MM.1S (cell line): ENCODE measurements around the gene TMEM17.

ENCODE experiments used
- DNase-seq: peaks from one replicate; pipeline ENCODE4 v3.0.0-alpha.2; 2015
- H2AFZ ChIP-seq: fragments of 300-600 bp; sonication (generic); 2 replicates; pipeline ENCODE4 v1.6.0; 2016; ENCODE audit warnings: antibody characterized with exemption, low read length
- H3F3A ChIP-seq: fragments of 300-600 bp; sonication (generic); 2 replicates; pipeline ENCODE4 v1.6.1; 2016; ENCODE audit warnings: mild to moderate bottlenecking, antibody characterized with exemption, low read length, moderate library complexity, mixed read lengths; ENCODE audit not compliant: insufficient read depth
- H3K27ac ChIP-seq: fragments of 300-600 bp; sonication (generic); 2 replicates; pipeline ENCODE4 v1.5.1; 2016; ENCODE audit warnings: mild to moderate bottlenecking, low read length
- H3K27me3 ChIP-seq: fragments of 300-600 bp; sonication (generic); replicated peaks from 2 replicates; pipeline ENCODE4 v1.6.0; 2016; ENCODE audit warnings: low read length; ENCODE audit not compliant: insufficient read depth
- H3K36me3 ChIP-seq: fragments of 300-600 bp; sonication (generic); replicated peaks from 2 replicates; pipeline ENCODE4 v1.6.1; 2016; ENCODE audit warnings: mild to moderate bottlenecking, low read length, mixed read lengths; ENCODE audit not compliant: insufficient read depth
- H3K4me1 ChIP-seq: fragments of 300-600 bp; sonication (generic); 2 replicates; pipeline ENCODE4 v1.6.1; 2016; ENCODE audit warnings: low read length, mixed read lengths
- H3K4me2 ChIP-seq: fragments of 300-600 bp; sonication (generic); 2 replicates; pipeline ENCODE4 v1.6.0; 2016; ENCODE audit warnings: low read depth, low read length
- H3K4me3 ChIP-seq: fragments of 300-600 bp; sonication (generic); 2 replicates; pipeline ENCODE4 v1.5.1; 2016; ENCODE audit warnings: low read length, mixed read lengths
- H3K79me2 ChIP-seq: fragments of 300-600 bp; sonication (generic); 2 replicates; pipeline ENCODE4 v1.6.1; 2016; ENCODE audit warnings: mixed run types, low read length, mixed read lengths
- H3K9ac ChIP-seq: fragments of 300-600 bp; sonication (generic); 2 replicates; pipeline ENCODE4 v1.6.1; 2016; ENCODE audit warnings: low read length, mixed read lengths
- H3K9me2 ChIP-seq: fragments of 300-600 bp; sonication (generic); replicated peaks from 2 replicates; pipeline ENCODE4 v1.6.1; 2016; ENCODE audit warnings: mild to moderate bottlenecking, low read length, mixed read lengths; ENCODE audit not compliant: insufficient read depth
- H3K9me3 ChIP-seq: fragments of 300-600 bp; sonication (generic); replicated peaks from 2 replicates; pipeline ENCODE4 v1.6.1; 2016; ENCODE audit warnings: mild to moderate bottlenecking, low read length, mixed read lengths; ENCODE audit not compliant: insufficient read depth
- H4K20me1 ChIP-seq: fragments of 300-600 bp; sonication (generic); 2 replicates; pipeline ENCODE4 v1.6.1; 2016; ENCODE audit warnings: mild to moderate bottlenecking, low read length, moderate library complexity, mixed read lengths; ENCODE audit not compliant: insufficient read depth
- CTCF ChIP-seq: fragments of 300-600 bp; sonication (generic); IDR thresholded peaks from 2 replicates; pipeline ENCODE4 v1.5.1; 2016; ENCODE audit warnings: antibody characterized with exemption, low read length, mixed read lengths
- EZH2 ChIP-seq: fragments of 300-600 bp; sonication (generic); optimal IDR thresholded peaks from 2 replicates; pipeline ENCODE3; 2017; ENCODE audit warnings: low read depth, mild to moderate bottlenecking, antibody characterized with exemption, low read length, mixed read lengths
- EZH2phosphoT487 ChIP-seq: fragments of 300-600 bp; sonication (generic); IDR thresholded peaks from 2 replicates; pipeline ENCODE4 v1.6.1; 2018; ENCODE audit warnings: antibody characterized with exemption, low read length

Gene TMEM17

DNA sequence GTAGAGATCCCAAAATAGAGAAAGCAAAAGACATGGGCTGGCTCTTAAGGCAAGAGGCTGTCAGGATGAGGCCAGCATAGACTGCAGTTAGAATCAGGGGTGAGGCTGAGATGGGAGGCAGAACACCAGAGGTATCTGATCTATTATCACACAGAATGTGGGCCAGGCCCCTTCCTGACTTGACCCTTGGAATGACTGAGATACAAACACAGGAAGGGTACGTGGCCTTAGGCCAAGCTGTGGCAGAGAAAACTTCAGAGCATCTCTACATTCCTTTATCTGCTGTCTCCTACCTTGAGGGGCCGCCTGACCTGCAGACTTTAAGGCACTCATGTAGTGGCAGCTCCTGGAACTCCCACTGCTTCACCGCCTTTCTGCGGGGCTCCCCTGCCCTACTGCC lies 28.4 kb downstream of the TMEM17 start:
- Histone ChIP-seq H3K9ac (no peak overlapping the region), H3K9me2 (no peaks in the 10 kb centered on the region), H3K79me2 (no peaks in the 10 kb centered on the region), H3K27me3 (no peaks in the 10 kb centered on the region), H3K36me3 (no peaks in the 10 kb centered on the region), H3K4me3 (no peak overlapping the region), H3K27ac (no peak overlapping the region), H4K20me1 (no peaks in the 10 kb centered on the region), H3K4me2 (no peak overlapping the region), H3K4me1 (no peaks in the 10 kb centered on the region), H3K9me3 (no peaks in the 10 kb centered on the region), H3F3A (no peaks in the 10 kb centered on the region), H2AFZ (no peak overlapping the region)
- TF ChIP-seq CTCF, result no peak
- TF ChIP-seq EZH2, result no peak
- TF ChIP-seq EZH2phosphoT487, result no peak
- no peak for DNase-seq

GRCh38 chr2:62475172-62476011 lies 30.6 kb downstream of the TMEM17 start:
- Histone ChIP-seq H3K4me2 (no peak overlapping the region), H3K9ac (no peak overlapping the region), H3K36me3 (no peaks in the 10 kb centered on the region), H3K4me1 (no peaks in the 10 kb centered on the region), H3K27me3 (no peaks in the 10 kb centered on the region), H3K27ac (no peak overlapping the region), H3F3A (no peaks in the 10 kb centered on the region), H3K79me2 (no peaks in the 10 kb centered on the region), H3K9me2 (no peaks in the 10 kb centered on the region), H3K4me3 (no peak overlapping the region), H2AFZ (no peak overlapping the region), H4K20me1 (no peaks in the 10 kb centered on the region), H3K9me3 (no peaks in the 10 kb centered on the region)
- no peak for DNase-seq
- TF ChIP-seq EZH2, result no peak
- TF ChIP-seq EZH2phosphoT487, result no peak
- no peak for TF ChIP-seq CTCF

DNA sequence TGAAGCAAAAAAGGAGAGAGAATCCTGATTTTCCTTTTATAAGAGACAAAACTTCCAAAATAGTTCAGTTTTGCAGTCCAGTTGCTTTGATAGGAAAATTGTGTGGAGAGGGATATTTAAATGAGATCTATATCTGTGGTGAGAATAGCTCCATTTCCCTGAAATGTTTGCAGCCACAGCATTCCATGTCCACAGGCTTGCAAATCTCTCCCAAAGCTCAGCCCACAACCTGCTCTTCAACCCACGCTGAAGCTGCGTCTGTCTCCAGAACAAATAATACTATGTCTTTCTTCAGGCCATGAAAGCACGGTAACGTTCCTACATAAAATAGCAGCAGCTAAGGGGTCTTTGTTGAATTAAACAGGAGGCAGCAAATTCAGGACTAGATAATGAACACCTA lies 31.8 kb downstream of the TMEM17 start:
- no peaks in the 10 kb centered on the region for H3K36me3 ChIP-seq
- H2AFZ ChIP-seq, result no peak overlapping the region
- no peaks in the 10 kb centered on the region for H3K4me1 ChIP-seq
- H3K9me2 ChIP-seq, result no peaks in the 10 kb centered on the region
- no peak for TF ChIP-seq EZH2phosphoT487
- no peak for TF ChIP-seq CTCF
- no peak for TF ChIP-seq EZH2
- H3K4me2 ChIP-seq, result no peak overlapping the region
- H3K27me3 ChIP-seq, result no peaks in the 10 kb centered on the region
- no peaks in the 10 kb centered on the region for H3F3A ChIP-seq
- H3K9ac ChIP-seq, result no peak overlapping the region
- H3K79me2 ChIP-seq, result no peaks in the 10 kb centered on the region
- DNase-seq, result no peak
- no peaks in the 10 kb centered on the region for H4K20me1 ChIP-seq
- H3K4me3 ChIP-seq, result no peak overlapping the region
- H3K9me3 ChIP-seq, result no peaks in the 10 kb centered on the region
- no peak overlapping the region for H3K27ac ChIP-seq
